ENCODE measurements around the gene SULT1E1. TPM values are rescaled to one million over a fixed set of nuclear protein-coding genes. Genes with fewer than 3 reads are reported as not detected.

Gene SULT1E1
- total RNA-seq, 4 donors from 2014 or later = 0.34 TPM; not detected in 3

DNA sequence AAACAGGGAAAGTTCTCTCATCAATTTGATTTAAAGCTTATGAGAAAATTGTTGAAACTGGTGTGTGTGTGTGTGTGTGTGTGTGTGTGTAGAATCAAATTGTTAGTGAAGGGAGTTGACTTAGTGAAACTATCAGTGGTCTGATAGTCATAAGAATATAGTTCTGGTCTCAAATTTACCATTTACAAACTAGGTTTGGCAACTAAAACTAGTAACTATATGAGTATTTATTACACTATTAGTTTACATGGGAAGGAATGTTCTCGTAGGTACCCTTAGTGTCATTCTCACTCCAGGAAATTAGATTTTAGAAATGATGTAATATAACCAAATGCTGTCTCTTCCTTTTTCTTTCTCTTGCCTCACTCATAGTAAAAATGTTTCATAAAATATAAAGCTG is 11.9 kb downstream of the SULT1E1 start:
- TF ChIP-seq, protein P1, sequence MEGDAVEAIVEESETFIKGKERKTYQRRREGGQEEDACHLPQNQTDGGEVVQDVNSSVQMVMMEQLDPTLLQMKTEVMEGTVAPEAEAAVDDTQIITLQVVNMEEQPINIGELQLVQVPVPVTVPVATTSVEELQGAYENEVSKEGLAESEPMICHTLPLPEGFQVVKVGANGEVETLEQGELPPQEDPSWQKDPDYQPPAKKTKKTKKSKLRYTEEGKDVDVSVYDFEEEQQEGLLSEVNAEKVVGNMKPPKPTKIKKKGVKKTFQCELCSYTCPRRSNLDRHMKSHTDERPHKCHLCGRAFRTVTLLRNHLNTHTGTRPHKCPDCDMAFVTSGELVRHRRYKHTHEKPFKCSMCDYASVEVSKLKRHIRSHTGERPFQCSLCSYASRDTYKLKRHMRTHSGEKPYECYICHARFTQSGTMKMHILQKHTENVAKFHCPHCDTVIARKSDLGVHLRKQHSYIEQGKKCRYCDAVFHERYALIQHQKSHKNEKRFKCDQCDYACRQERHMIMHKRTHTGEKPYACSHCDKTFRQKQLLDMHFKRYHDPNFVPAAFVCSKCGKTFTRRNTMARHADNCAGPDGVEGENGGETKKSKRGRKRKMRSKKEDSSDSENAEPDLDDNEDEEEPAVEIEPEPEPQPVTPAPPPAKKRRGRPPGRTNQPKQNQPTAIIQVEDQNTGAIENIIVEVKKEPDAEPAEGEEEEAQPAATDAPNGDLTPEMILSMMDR (IDR thresholded peaks at IDR 0.05; ENCODE audit: low read depth) = no peak

DNA sequence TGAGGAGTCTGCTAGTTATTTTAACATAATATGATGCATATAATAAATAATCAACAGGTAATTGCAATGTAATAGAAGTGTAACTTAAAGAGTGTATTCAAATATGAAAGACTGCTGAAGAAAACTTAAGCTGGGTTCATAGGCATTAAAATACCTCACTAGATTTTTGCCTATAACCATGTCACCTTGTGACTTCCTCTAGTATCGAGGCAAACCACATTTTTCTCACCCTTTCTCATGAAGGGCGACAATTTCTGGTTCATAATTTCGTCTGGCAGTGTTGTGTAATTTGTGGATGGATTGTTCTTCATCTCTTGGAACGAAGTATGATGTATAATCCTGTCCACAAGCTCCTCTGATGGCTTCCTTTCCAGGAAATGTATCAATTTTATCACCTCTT is 16.0 kb downstream of the SULT1E1 start:
- TF ChIP-seq, protein P1 (IDR thresholded peaks at IDR 0.05; ENCODE audit: low read depth) = no peak

DNA sequence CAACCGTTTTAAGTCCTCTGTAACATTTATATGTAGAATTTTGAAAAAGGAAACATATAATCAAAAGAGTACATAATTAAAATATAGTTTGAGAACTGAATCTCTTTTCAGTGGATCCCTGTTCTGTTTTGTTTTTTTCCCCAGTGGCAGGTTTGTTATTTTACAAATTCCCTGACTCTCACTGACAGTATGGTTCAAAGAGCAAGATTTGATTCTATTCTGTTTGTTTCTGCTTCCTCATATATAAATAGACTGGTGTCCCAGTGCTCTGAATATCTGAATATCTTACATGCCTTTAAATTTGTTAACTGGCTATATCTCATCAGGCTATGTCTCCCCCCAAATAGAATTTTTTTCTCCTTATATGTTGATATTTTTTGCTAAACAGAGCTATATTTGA is 16.6 kb downstream of the SULT1E1 start:
- TF ChIP-seq, protein P1 (IDR thresholded peaks at IDR 0.05; ENCODE audit: low read depth) = no peak

DNA sequence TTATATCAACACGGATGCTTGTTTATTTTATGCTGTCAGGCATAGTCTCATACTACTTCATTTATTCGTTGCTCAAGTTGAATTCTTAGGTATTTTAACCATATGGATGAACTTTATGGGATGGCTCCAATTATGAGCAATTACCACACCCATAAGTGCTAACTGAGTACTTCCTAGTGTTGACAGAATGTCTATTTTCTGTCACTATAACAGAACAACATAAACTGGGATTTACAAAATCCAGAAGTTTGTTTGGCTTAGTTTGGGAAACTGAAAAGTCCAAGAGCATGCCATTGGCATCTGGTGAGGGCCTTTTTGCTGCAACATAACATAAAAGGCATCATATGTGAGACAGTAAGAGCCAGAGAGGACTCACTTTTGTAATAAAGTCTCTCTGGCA is 21.0 kb downstream of the SULT1E1 start:
- TF ChIP-seq, protein P1 (IDR thresholded peaks at IDR 0.05; ENCODE audit: low read depth) = no peak

DNA sequence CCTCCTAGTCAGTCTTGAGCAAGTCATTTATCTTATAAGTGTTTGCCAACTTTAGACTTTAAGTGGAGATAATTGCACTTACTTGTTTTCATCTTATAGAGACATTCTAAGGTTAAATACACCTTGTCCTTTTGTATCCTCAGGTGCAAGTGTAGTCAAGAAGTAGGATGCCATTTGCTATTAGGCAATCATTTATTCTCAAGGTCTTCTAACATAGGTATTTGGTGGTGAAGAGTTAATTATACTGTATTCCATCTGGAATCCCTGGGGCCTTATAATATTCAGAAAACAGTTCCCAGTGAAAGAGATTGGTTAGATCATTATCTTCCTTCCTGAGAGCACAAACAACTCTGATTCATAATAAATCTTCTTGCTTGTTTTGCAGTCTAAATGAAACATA is 23.7 kb downstream of the SULT1E1 start:
- TF ChIP-seq, protein P1 (IDR thresholded peaks at IDR 0.05; ENCODE audit: low read depth) = no peak

DNA sequence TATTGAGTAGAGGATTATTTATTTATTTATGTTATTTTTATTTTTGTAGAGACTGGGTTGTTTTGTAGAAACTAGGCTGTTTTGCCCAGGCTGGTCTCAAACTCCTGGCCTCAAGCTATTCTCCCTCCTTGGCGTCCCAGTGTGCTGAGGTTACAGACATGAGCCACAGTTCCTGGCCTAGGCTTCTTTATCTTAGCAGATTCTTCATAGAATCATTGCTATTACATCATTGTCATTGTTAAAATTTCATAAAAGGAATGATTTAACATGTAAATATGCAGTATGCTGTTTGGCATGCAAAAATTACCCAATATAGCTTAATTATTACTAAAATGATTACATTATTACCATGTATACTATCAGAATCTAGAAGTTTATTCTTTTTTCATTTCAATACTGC is 24.2 kb downstream of the SULT1E1 start:
- TF ChIP-seq, protein P1 (IDR thresholded peaks at IDR 0.05; ENCODE audit: low read depth) = no peak

DNA sequence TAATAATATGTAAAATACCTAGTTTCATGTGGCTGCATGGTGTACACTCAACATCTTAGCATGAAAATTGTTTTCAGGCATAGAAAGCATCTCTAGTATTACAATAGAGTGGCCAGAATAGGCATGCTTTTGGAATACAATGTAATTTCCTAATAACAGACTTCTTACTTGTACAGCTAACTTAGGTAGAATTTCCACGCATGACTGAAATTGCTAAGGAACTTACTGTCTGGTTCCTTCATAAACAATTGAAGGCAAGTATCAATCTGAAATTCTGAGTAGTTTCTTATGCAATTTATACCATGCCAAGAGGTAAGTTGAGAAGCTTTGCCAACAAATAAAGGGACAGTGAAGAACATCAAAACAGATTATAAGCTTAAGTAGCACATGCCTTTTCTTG is 26.7 kb downstream of the SULT1E1 start:
- TF ChIP-seq, protein P1 (IDR thresholded peaks at IDR 0.05; ENCODE audit: low read depth) = no peak

All from subcutaneous adipose tissue (tissue), 4 donors.